GM23338 (cell line): ENCODE data around the gene GJB4. TPM values are rescaled to one million over a fixed set of nuclear protein-coding genes. Genes with fewer than 3 reads are reported as not detected.

ENCODE experiments used
- ATAC-seq: fragments of 200-7000 bp; cut with Tn5 transposase; 3 replicates; pipeline ENCODE4 v1.9.1; 2020
- DNase-seq: peaks from one replicate; pipeline ENCODE4 v3.0.0-alpha.2; 2015; ENCODE audit warnings: low spot score
- H2AFZ ChIP-seq: fragments of 200-600 bp; sonication (generic); 2 replicates; pipeline ENCODE4 v1.8.0; 2016; ENCODE audit warnings: antibody characterized with exemption, mild to moderate bottlenecking, moderate library complexity
- H3F3A ChIP-seq: fragments of 200-600 bp; sonication (generic); replicated peaks from 2 replicates; pipeline ENCODE4 v1.8.0; 2017; ENCODE audit warnings: antibody characterized with exemption, mixed run types, low read depth
- H3K27ac ChIP-seq: fragments of 200-600 bp; sonication (generic); 2 replicates; pipeline ENCODE4 v1.6.1; 2016; ENCODE audit warnings: low read depth
- H3K27me3 ChIP-seq: fragments of 200-600 bp; sonication (generic); 2 replicates; pipeline ENCODE4 v1.8.0; 2016; ENCODE audit warnings: mild to moderate bottlenecking, mixed run types, moderate library complexity; ENCODE audit not compliant: insufficient read depth
- H3K36me3 ChIP-seq: fragments of 200-600 bp; sonication (generic); 2 replicates; pipeline ENCODE4 v1.8.0; 2016; ENCODE audit warnings: mild to moderate bottlenecking; ENCODE audit not compliant: insufficient read depth
- H3K4me1 ChIP-seq: fragments of 200-600 bp; sonication (generic); 2 replicates; pipeline ENCODE4 v1.8.0; 2016; ENCODE audit warnings: mild to moderate bottlenecking, moderate library complexity; ENCODE audit not compliant: insufficient read depth
- H3K4me2 ChIP-seq: fragments of 200-600 bp; sonication (generic); 2 replicates; pipeline ENCODE4 v1.7.1; 2017; ENCODE audit warnings: mixed run types
- H3K4me3 ChIP-seq: fragments of 200-600 bp; sonication (generic); 2 replicates; pipeline ENCODE4 v1.6.1; 2016; ENCODE audit warnings: mixed run types
- H3K79me2 ChIP-seq: fragments of 200-600 bp; sonication (generic); replicated peaks from 2 replicates; pipeline ENCODE4 v1.8.0; 2017; ENCODE audit warnings: mild to moderate bottlenecking; ENCODE audit not compliant: insufficient read depth
- H3K9me2 ChIP-seq: fragments of 200-600 bp; sonication (generic); 2 replicates; pipeline ENCODE4 v1.8.0; 2017; ENCODE audit not compliant: insufficient read depth
- H4K20me1 ChIP-seq: fragments of 200-600 bp; sonication (generic); replicated peaks from 2 replicates; pipeline ENCODE4 v1.8.0; 2017; ENCODE audit warnings: mild to moderate bottlenecking; ENCODE audit not compliant: insufficient read depth
- H3K27ac Mint-ChIP-seq: 2 replicates; pipeline ENCODE4 v1.8.0; 2020; ENCODE audit warnings: inconsistent platforms, mild to moderate bottlenecking, moderate library complexity, mixed read lengths
- H3K27me3 Mint-ChIP-seq: 3 replicates; pipeline ENCODE4 v1.8.0; 2022; ENCODE audit warnings: low read depth, mild to moderate bottlenecking, moderate library complexity, mixed read lengths, inconsistent platforms; ENCODE audit not compliant: insufficient read depth, poor library complexity
- H3K36me3 Mint-ChIP-seq: 3 replicates; pipeline ENCODE4 v1.8.0; 2021; ENCODE audit warnings: low read depth, mild to moderate bottlenecking, inconsistent platforms, moderate library complexity, mixed read lengths
- H3K4me1 Mint-ChIP-seq: 3 replicates; pipeline ENCODE4 v1.8.0; 2020; ENCODE audit warnings: mild to moderate bottlenecking, inconsistent platforms, mixed read lengths
- H3K4me3 Mint-ChIP-seq: 3 replicates; pipeline ENCODE4 v1.8.0; 2021; ENCODE audit warnings: moderate library complexity, mild to moderate bottlenecking, inconsistent platforms, mixed read lengths
- H3K9me3 Mint-ChIP-seq: 3 replicates; pipeline ENCODE4 v1.8.0; 2020; ENCODE audit warnings: moderate library complexity, mild to moderate bottlenecking, inconsistent platforms, mixed read lengths
- CREB1 ChIP-seq: fragments of 250-450 bp; sonication (Bioruptor Pico); IDR thresholded peaks from 2 replicates; pipeline ENCODE4 v1.5.0; 2020; ENCODE audit warnings: low read depth, mild to moderate bottlenecking, moderate library complexity
- EZH2 ChIP-seq: fragments of 200-600 bp; sonication (generic); IDR thresholded peaks from one replicate; pipeline ENCODE4 v1.8.0; 2017; ENCODE audit warnings: antibody characterized with exemption, mild to moderate bottlenecking, low read depth; ENCODE audit not compliant: unreplicated experiment
- EZH2phosphoT487 ChIP-seq: fragments of 200-600 bp; sonication (generic); IDR thresholded peaks from one replicate; pipeline ENCODE4 v1.8.1; 2018; ENCODE audit warnings: antibody characterized with exemption; ENCODE audit not compliant: unreplicated experiment
- JUNB ChIP-seq: IDR thresholded peaks from one replicate; pipeline ENCODE4 v1.6.1; 2016; ENCODE audit warnings: antibody characterized with exemption; ENCODE audit not compliant: unreplicated experiment
- NANOG ChIP-seq: IDR thresholded peaks from 2 replicates; pipeline ENCODE4 v1.6.1; 2016; ENCODE audit warnings: antibody characterized with exemption, borderline replicate concordance
- STAT1 ChIP-seq: IDR thresholded peaks from one replicate; pipeline ENCODE4 v1.6.1; 2016; ENCODE audit warnings: antibody characterized with exemption; ENCODE audit not compliant: unreplicated experiment
- ZNF114 ChIP-seq: fragments of 250-450 bp; sonication (Bioruptor Pico); IDR thresholded peaks from 2 replicates; pipeline ENCODE4 v1.5.0; 2020; ENCODE audit warnings: mild to moderate bottlenecking, moderate library complexity
- ZNF331 ChIP-seq: fragments of 250-450 bp; sonication (Bioruptor Pico); IDR thresholded peaks from 2 replicates; pipeline ENCODE4 v1.5.0; 2020; ENCODE audit warnings: low read depth, mild to moderate bottlenecking, moderate library complexity
- polyA plus RNA-seq: library from polyadenylated mRNA; unstranded; fragments of >200 nt; fragmentation: Nextera tagmentation; extraction: Ambion mirVana; gene quantifications from 2 replicates; pipeline ENCODE4 v1.2.1, GENCODE V29; 2016
- total RNA-seq: library from RNA; depleted of rRNA; stranded (reverse); fragments of >200 nt; shearing (Covaris generic); gene quantifications from 2 replicates; pipeline ENCODE4 v1.2.3, GENCODE V29; 2014
- TF ChIP-seq, protein P1 (sequence below): fragments of 250-450 bp; sonication (Bioruptor Pico); IDR thresholded peaks from 2 replicates; pipeline ENCODE4 v1.5.0; 2020; ENCODE audit warnings: mild to moderate bottlenecking, moderate library complexity
- TF ChIP-seq, protein P2 (sequence below): IDR thresholded peaks from one replicate; pipeline ENCODE4 v1.6.1; 2018; ENCODE audit warnings: antibody characterized with exemption; ENCODE audit not compliant: unreplicated experiment
- TF ChIP-seq, protein P3 (sequence below), 2 experiments: fragments of 200-600 bp in 1 of 2; sonication (generic) in 1 of 2; conservative IDR thresholded peaks; 2 replicates each; pipeline versions ENCODE4 v1.5.1 to v1.6.1; 2016 to 2017; ENCODE audit warnings: antibody characterized with exemption in 2 of 2, low read depth in 2 of 2, mild to moderate bottlenecking in 2 of 2, moderate library complexity in 1 of 2

Gene GJB4
- total and polyA plus RNA-seq, 2 experiments from 2014 or later = 0.07 TPM; not detected in 1

DNA sequence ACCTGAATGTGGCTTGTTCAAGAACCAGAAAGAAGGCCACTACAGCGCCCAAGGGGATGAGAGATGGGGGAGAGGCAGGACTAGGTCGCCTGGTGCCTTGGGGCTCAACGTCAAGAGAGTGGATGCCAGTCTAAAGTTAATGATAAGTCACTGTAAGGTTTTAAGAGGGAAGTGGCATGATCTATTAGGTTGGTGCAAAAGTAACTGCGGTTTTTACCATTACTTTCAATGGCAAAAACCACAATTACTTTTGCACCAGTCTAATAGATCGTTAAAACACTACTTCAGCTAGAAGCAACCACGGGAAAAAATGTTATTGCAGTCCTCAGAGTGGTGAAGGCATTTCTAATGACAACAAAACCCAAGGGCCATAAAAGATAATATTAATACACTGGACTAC lies 18.8 kb downstream of the GJB4 start:
- Mint-ChIP-seq H3K4me1 (peaks cover 7% of the 10 kb centered on the region), H3K27ac (no peak overlapping the region), H3K27me3 (peaks cover 23% of the 10 kb centered on the region), H3K9me3 (no peaks in the 10 kb centered on the region), H3K36me3 (no peaks in the 10 kb centered on the region), H3K4me3 (no peak overlapping the region)
- TF ChIP-seq ZNF114 (CRISPR knock-in tag) (no peak), EZH2phosphoT487 (no peak)
- no peaks in the 10 kb centered on the region for H3K9me2 ChIP-seq
- H3K79me2 ChIP-seq = no peaks in the 10 kb centered on the region
- H2AFZ ChIP-seq = no peak overlapping the region
- no peak overlapping the region for H3K4me2 ChIP-seq
- DNase-seq = no peak
- H3K36me3 ChIP-seq = no peaks in the 10 kb centered on the region
- peaks cover 4% of the 10 kb centered on the region for H3K4me1 ChIP-seq
- H4K20me1 ChIP-seq = no peaks in the 10 kb centered on the region
- ATAC-seq = no peak
- H3K27ac ChIP-seq = no peak overlapping the region
- no peak overlapping the region for H3K4me3 ChIP-seq
- H3F3A ChIP-seq = no peaks in the 10 kb centered on the region
- H3K27me3 ChIP-seq = peaks cover 37% of the 10 kb centered on the region

- Histone ChIP-seq H2AFZ (no peak overlapping the region), H3K9me2 (no peaks in the 10 kb centered on the region), H3F3A (no peaks in the 10 kb centered on the region), H3K4me2 (no peak overlapping the region), H3K4me3 (no peak overlapping the region), H3K36me3 (no peaks in the 10 kb centered on the region), H3K4me1 (peaks cover 4% of the 10 kb centered on the region), H4K20me1 (no peaks in the 10 kb centered on the region), H3K27me3 (peaks cover 37% of the 10 kb centered on the region), H3K79me2 (no peaks in the 10 kb centered on the region), H3K27ac (no peak overlapping the region)
- Mint-ChIP-seq H3K27me3 (peaks cover 24% of the 10 kb centered on the region), H3K36me3 (no peaks in the 10 kb centered on the region), H3K4me3 (no peak overlapping the region), H3K9me3 (no peaks in the 10 kb centered on the region), H3K4me1 (peaks cover 7% of the 10 kb centered on the region), H3K27ac (no peak overlapping the region)
- DNase-seq (no peak), ATAC-seq (no peak)
- TF ChIP-seq CREB1 (CRISPR knock-in tag) (no peak), ZNF331 (CRISPR knock-in tag) (no peak), STAT1 (no peak), NANOG (no peak), EZH2 (no peak), JUNB (no peak), EZH2phosphoT487 (no peak), ZNF114 (CRISPR knock-in tag) (no peak)
- TF ChIP-seq, protein P1, sequence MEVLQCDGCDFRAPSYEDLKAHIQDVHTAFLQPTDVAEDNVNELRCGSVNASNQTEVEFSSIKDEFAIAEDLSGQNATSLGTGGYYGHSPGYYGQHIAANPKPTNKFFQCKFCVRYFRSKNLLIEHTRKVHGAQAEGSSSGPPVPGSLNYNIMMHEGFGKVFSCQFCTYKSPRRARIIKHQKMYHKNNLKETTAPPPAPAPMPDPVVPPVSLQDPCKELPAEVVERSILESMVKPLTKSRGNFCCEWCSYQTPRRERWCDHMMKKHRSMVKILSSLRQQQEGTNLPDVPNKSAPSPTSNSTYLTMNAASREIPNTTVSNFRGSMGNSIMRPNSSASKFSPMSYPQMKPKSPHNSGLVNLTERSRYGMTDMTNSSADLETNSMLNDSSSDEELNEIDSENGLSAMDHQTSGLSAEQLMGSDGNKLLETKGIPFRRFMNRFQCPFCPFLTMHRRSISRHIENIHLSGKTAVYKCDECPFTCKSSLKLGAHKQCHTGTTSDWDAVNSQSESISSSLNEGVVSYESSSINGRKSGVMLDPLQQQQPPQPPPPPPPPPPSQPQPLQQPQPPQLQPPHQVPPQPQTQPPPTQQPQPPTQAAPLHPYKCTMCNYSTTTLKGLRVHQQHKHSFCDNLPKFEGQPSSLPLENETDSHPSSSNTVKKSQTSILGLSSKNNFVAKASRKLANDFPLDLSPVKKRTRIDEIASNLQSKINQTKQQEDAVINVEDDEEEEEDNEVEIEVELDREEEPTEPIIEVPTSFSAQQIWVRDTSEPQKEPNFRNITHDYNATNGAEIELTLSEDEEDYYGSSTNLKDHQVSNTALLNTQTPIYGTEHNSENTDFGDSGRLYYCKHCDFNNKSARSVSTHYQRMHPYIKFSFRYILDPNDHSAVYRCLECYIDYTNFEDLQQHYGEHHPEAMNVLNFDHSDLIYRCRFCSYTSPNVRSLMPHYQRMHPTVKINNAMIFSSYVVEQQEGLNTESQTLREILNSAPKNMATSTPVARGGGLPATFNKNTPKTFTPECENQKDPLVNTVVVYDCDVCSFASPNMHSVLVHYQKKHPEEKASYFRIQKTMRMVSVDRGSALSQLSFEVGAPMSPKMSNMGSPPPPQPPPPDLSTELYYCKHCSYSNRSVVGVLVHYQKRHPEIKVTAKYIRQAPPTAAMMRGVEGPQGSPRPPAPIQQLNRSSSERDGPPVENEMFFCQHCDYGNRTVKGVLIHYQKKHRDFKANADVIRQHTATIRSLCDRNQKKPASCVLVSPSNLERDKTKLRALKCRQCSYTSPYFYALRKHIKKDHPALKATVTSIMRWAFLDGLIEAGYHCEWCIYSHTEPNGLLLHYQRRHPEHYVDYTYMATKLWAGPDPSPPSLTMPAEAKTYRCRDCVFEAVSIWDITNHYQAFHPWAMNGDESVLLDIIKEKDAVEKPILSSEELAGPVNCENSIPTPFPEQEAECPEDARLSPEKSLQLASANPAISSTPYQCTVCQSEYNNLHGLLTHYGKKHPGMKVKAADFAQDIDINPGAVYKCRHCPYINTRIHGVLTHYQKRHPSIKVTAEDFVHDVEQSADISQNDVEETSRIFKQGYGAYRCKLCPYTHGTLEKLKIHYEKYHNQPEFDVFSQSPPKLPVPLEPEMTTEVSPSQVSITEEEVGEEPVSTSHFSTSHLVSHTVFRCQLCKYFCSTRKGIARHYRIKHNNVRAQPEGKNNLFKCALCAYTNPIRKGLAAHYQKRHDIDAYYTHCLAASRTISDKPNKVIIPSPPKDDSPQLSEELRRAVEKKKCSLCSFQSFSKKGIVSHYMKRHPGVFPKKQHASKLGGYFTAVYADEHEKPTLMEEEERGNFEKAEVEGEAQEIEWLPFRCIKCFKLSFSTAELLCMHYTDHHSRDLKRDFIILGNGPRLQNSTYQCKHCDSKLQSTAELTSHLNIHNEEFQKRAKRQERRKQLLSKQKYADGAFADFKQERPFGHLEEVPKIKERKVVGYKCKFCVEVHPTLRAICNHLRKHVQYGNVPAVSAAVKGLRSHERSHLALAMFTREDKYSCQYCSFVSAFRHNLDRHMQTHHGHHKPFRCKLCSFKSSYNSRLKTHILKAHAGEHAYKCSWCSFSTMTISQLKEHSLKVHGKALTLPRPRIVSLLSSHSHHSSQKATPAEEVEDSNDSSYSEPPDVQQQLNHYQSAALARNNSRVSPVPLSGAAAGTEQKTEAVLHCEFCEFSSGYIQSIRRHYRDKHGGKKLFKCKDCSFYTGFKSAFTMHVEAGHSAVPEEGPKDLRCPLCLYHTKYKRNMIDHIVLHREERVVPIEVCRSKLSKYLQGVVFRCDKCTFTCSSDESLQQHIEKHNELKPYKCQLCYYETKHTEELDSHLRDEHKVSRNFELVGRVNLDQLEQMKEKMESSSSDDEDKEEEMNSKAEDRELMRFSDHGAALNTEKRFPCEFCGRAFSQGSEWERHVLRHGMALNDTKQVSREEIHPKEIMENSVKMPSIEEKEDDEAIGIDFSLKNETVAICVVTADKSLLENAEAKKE (CRISPR knock-in tag) = no peak
- TF ChIP-seq, protein P2, sequence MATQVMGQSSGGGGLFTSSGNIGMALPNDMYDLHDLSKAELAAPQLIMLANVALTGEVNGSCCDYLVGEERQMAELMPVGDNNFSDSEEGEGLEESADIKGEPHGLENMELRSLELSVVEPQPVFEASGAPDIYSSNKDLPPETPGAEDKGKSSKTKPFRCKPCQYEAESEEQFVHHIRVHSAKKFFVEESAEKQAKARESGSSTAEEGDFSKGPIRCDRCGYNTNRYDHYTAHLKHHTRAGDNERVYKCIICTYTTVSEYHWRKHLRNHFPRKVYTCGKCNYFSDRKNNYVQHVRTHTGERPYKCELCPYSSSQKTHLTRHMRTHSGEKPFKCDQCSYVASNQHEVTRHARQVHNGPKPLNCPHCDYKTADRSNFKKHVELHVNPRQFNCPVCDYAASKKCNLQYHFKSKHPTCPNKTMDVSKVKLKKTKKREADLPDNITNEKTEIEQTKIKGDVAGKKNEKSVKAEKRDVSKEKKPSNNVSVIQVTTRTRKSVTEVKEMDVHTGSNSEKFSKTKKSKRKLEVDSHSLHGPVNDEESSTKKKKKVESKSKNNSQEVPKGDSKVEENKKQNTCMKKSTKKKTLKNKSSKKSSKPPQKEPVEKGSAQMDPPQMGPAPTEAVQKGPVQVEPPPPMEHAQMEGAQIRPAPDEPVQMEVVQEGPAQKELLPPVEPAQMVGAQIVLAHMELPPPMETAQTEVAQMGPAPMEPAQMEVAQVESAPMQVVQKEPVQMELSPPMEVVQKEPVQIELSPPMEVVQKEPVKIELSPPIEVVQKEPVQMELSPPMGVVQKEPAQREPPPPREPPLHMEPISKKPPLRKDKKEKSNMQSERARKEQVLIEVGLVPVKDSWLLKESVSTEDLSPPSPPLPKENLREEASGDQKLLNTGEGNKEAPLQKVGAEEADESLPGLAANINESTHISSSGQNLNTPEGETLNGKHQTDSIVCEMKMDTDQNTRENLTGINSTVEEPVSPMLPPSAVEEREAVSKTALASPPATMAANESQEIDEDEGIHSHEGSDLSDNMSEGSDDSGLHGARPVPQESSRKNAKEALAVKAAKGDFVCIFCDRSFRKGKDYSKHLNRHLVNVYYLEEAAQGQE = no peak
- TF ChIP-seq, protein P3, sequence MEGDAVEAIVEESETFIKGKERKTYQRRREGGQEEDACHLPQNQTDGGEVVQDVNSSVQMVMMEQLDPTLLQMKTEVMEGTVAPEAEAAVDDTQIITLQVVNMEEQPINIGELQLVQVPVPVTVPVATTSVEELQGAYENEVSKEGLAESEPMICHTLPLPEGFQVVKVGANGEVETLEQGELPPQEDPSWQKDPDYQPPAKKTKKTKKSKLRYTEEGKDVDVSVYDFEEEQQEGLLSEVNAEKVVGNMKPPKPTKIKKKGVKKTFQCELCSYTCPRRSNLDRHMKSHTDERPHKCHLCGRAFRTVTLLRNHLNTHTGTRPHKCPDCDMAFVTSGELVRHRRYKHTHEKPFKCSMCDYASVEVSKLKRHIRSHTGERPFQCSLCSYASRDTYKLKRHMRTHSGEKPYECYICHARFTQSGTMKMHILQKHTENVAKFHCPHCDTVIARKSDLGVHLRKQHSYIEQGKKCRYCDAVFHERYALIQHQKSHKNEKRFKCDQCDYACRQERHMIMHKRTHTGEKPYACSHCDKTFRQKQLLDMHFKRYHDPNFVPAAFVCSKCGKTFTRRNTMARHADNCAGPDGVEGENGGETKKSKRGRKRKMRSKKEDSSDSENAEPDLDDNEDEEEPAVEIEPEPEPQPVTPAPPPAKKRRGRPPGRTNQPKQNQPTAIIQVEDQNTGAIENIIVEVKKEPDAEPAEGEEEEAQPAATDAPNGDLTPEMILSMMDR (conservative IDR thresholded peaks at IDR 0.05; ENCODE audit: low read depth in 2 of 2) = no peak
Observed at GRCh38 chr1:34779005-34779404, 19.5 kb downstream of the GJB4 start.
